UCSD-AML1 (cell line): ENCODE measurements around the gene ASTN1.

ENCODE experiments used
- DNase-seq: peaks from one replicate; lab custom pipeline; 2025; ENCODE audit not compliant: unreplicated experiment; lab: John Stamatoyannopoulos, UW

Gene ASTN1

GRCh38 chr1:177165069-177165439, 542 bp upstream of the ASTN1 start:
- DNase-seq = no peak

DNA sequence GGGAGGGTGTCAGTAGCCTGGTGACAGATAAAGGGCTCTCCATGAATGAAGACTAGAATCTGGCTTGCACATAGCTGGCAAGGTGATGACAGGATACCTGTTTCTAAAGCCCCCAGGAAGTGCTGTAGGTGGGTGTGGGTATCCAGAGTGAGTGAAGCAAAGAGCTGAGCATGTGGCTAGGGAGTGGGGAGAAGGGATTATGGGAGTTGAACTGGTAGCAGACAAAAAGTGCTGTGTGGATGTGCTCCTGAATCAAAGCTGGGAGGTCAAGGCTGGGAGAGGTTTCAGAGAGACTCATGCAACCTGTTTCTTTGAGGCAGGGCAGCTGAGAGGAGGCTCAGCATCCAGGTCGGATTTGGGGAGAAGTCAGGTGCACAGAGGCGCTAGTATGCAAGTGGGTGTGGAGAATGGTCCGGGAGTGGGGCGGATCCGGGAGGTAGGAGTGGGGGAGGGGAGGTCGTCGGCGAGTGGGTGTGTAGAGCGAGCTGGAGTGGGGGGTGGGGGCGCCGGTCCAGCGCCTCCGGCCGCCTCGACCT, 600 bp downstream of the ASTN1 start:
- DNase-seq = no peak

- DNase-seq = no peak
Observed at GRCh38 chr1:177162243-177162642, 2.3 kb downstream of the ASTN1 start.

DNA sequence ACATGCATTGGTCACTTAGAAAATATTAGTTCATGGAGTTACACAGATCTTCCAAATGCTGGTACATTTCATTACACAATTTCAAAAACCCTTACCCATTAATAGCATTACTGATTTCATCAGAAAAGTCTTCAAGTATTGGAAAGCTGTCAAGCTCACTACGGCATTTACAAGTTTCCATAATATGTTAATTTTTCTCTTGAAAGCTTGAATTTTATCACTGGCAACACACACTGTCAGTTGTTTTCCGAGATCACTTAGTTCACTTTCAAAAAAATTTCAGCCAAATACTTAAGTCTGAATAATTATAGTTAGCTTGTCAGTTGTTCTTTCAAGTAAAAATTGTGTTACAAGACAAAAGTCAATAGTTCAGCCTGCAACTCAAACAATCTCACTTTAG, 18.0 kb downstream of the ASTN1 start:
- DNase-seq = no peak

DNA sequence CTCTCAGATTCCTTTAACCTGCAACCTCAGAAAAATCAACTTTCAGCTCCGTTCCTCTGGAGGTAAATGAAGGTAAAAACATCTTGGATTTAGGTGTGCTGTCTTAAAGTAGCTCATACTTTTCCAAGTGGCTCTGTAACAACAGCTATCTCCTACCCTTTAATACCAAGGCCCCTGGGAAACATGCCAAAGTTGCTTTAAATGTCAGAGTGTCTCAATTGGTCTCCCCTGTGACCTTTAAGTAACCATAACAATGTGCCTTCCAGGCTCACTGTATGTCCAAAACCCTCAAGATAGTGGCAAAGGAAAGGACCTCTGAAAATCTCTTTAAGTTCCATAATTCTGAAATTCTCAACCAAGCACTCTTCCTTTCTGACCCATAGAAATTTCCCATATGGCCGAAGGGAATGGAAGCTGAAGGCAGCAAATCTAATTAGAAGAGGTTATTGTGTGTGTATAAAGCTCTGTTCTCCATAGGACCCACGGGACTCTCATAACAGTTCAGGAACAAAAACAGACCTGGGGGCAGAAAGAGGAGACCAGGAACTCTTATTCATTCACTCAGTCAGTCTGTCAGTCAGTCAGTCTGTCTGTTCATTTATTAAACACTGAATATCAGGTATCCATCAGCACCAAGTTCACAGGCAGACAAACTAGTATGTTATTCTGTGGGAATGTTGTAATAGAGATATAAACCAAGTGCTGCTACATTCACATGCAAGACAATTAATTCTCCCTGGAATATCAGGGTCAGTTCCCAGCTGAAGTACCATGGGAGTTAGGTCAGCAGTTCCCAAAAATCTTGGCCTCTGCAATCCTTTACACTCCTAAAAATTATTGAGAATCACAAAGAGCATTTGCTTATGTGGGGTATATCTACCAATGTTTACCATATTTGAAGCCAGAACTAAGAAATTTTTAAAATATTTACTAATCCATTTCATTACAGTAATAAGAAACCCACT, 19.1 kb downstream of the ASTN1 start:
- no peak for DNase-seq

GRCh38 chr1:177142791-177143271, 21.7 kb downstream of the ASTN1 start:
- DNase-seq = no peak

GRCh38 chr1:177142010-177142409, 22.5 kb downstream of the ASTN1 start:
- no peak for DNase-seq

GRCh38 chr1:177138347-177138746, 26.2 kb downstream of the ASTN1 start:
- DNase-seq = no peak

DNA sequence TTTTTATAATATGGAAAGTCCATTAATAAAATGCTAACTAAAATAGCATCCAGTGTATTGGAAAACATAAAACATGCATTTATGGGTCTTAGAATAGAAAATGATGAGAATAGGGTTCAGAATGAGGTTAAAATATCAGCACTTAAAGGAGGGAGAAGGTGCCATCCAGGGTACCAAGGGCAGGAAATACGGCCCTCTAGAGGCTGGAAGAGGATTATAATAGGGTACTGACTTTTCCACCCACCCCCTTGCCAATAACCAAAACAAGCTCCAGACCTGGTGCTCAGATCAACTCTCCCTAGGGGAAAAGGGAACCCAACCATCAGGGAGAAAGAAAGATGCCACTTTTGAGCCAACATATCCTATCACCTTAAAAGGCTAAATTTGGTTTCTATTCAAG, 26.7 kb downstream of the ASTN1 start:
- no peak for DNase-seq

- DNase-seq = no peak
Observed at GRCh38 chr1:177135250-177135649, 29.3 kb downstream of the ASTN1 start.

DNA sequence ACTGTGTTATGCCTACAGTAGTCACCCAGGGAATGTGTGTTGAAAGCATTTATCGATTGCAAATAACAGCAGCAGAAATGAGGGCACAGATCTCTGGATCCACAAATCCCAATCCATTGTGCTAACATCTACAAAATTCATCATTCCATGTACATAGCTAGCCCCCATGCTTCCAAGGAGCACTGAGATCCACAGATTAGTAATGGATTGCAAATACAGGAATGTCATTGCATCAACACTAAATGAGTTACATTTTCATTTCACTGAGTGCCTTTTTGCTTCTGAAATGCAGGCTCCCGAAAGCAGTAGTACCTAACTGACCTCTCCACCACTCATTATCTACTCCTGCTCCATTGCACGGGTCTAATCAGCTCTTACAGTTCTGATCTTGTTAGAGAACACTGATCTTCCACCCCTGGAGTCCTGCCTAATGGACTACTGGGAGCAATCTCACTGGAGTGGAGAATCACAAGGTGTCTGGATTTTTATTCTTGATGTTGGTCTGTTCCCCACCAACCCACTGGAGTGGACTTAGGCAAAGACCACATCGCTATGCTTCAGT, 30.5 kb downstream of the ASTN1 start:
- DNase-seq = no peak

- no peak for DNase-seq
Observed at GRCh38 chr1:177132141-177132540, 32.4 kb downstream of the ASTN1 start.

GRCh38 chr1:177131723-177132122, 32.8 kb downstream of the ASTN1 start:
- DNase-seq = no peak

- no peak for DNase-seq
Observed at GRCh38 chr1:177130451-177130945, 34.0 kb downstream of the ASTN1 start.

GRCh38 chr1:177128665-177129281, 35.7 kb downstream of the ASTN1 start:
- no peak for DNase-seq

GRCh38 chr1:177126267-177126666, 38.2 kb downstream of the ASTN1 start:
- no peak for DNase-seq

- no peak for DNase-seq
Observed at GRCh38 chr1:177124577-177125278, 39.8 kb downstream of the ASTN1 start.

GRCh38 chr1:177122461-177123251, 41.9 kb downstream of the ASTN1 start:
- no peak for DNase-seq

GRCh38 chr1:177119311-177119710, 45.2 kb downstream of the ASTN1 start:
- no peak for DNase-seq

- DNase-seq = no peak
Observed at GRCh38 chr1:177118901-177119300, 45.6 kb downstream of the ASTN1 start.
